Measurements from ENCODE around the gene FEZF2.

DNA sequence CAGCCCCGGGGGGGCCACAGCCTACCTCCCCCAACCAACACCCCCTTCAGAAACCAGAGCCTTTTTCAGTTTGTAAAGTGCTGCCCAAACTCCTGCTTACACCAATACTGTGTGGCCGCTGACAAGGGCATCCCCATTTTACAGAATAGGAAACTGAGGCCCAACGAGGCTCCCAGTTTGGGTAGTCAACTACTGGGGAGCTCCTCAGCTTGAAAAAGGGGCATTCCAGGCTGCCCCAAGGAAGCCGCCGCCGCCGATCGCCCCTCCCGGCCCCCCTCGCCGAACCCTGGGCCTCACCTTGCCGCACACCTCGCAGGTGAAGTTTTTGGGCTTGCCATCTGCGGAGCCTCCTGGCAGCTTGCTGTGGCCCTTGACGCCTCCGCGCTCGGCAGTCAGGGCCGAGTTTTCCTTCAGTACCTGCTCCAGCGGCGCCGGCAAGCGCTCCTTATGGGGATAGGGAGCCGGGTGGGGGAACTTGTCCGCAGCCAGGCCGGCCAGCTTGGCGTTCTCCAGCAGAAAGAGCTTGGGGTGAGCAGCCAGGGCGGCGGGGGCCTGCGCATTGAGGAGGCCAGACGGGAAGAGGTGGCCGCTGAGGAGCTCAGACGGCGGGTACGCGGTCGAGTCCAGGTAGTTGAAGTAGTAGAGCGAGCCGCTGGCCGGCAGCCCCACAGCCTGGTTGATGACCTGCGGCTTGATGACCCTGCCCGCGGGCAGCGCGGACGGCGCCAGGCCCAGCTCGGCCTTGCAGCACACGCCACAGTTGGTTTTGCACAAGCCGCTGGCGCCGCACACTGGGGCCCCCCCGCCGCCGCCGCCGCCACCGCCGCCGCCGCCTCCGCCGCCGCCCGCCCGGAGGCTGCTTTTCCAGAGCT is 1.4 kb downstream of the FEZF2 start:
- TF ChIP-seq EZH2 (optimal IDR thresholded peaks at IDR 0.05; ENCODE audit: low read depth, low read length), result no peak
- TF ChIP-seq, protein P1, sequence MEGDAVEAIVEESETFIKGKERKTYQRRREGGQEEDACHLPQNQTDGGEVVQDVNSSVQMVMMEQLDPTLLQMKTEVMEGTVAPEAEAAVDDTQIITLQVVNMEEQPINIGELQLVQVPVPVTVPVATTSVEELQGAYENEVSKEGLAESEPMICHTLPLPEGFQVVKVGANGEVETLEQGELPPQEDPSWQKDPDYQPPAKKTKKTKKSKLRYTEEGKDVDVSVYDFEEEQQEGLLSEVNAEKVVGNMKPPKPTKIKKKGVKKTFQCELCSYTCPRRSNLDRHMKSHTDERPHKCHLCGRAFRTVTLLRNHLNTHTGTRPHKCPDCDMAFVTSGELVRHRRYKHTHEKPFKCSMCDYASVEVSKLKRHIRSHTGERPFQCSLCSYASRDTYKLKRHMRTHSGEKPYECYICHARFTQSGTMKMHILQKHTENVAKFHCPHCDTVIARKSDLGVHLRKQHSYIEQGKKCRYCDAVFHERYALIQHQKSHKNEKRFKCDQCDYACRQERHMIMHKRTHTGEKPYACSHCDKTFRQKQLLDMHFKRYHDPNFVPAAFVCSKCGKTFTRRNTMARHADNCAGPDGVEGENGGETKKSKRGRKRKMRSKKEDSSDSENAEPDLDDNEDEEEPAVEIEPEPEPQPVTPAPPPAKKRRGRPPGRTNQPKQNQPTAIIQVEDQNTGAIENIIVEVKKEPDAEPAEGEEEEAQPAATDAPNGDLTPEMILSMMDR (IDR thresholded peaks at IDR 0.05; ENCODE audit: low read length), result no peak
